Lower leg skin (tissue), 4 donors: Measurements from ENCODE around the gene APOL5. TPM values are rescaled to one million over a fixed set of nuclear protein-coding genes. Genes with fewer than 3 reads are reported as not detected.

Source experiments
- DNase-seq, 2 donors: peaks; one replicate each; pipeline ENCODE4 v3.0.0-alpha.2; 2019; ENCODE audit warnings: low spot score in 2 of 2
- H3K4me3 ChIP-seq: fragments of 200-600 bp; sonication (generic); 2 replicates; pipeline ENCODE4 v1.5.1; 2017; ENCODE audit warnings: mild to moderate bottlenecking, low read depth; ENCODE audit not compliant: poor library complexity, severe bottlenecking
- POLR2A ChIP-seq, 2 donors: fragments of 450-650 bp; IDR thresholded peaks; one replicate each; pipeline ENCODE4 v1.6.1; 2016 to 2017; ENCODE audit warnings: antibody characterized with exemption in 2 of 2, mild to moderate bottlenecking in 1 of 2, moderate library complexity in 1 of 2
- WGBS, 2 donors: methylation state at CpG; one replicate each; pipeline ENCODE4 v1.1.5; 2018; 5-methylcytosine and 5-hydroxymethylcytosine counted together
- intact Hi-C: fragments of 100-400 bp; cut with DNase I; formaldehyde crosslinking; loops from one replicate; pipeline ENCODE4 v1.15.0; 2023; ENCODE audit warnings: low total_unique reads
- total RNA-seq, 4 donors: library from RNA; depleted of rRNA; stranded (reverse); fragments of >200 nt; gene quantifications; one replicate each; pipeline ENCODE4 v1.1.0, GENCODE V29; 2016
- TF ChIP-seq, protein P1 (sequence below), 3 donors: fragments of 450-650 bp; IDR thresholded peaks; one replicate each; pipeline ENCODE4 v1.5.1; 2016; ENCODE audit warnings: antibody characterized with exemption in 3 of 3, mild to moderate bottlenecking in 3 of 3, moderate library complexity in 2 of 3

The APOL5 gene
- total RNA-seq, 4 donors from 2014 or later: not detected

DNA sequence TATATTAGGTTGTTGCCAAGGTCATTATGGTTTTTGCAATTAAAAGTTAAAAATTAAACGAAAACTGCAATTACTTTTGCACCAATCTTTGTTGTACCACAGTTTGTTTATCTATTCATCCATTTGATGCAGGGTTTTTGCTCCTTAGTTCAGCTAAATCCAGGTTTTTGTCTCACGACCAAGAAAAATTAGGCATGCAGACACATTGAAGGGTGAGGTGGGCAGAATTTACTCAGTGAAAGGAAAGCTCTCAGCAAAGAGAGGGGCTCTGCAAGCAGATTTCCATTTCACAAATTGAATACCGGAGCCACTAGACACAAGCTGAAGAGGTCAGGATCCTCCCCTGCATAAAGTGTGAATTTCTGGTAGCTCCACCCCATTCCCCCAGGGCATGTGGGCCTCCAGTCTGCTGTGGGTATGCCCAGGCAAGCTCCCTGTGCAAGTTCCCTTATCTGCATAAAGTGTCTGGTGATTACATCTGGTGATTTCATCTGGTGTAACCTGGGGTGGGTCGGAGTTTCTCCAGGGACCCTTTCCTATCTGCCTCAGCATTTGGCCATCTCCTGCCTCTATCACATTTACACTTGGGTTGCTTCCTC, 36.1 kb upstream of the APOL5 start:
- WGBS, 2 donors: 64 to 77% methylated on average over 4 of the region's 4 CpGs
- TF ChIP-seq, protein P1, sequence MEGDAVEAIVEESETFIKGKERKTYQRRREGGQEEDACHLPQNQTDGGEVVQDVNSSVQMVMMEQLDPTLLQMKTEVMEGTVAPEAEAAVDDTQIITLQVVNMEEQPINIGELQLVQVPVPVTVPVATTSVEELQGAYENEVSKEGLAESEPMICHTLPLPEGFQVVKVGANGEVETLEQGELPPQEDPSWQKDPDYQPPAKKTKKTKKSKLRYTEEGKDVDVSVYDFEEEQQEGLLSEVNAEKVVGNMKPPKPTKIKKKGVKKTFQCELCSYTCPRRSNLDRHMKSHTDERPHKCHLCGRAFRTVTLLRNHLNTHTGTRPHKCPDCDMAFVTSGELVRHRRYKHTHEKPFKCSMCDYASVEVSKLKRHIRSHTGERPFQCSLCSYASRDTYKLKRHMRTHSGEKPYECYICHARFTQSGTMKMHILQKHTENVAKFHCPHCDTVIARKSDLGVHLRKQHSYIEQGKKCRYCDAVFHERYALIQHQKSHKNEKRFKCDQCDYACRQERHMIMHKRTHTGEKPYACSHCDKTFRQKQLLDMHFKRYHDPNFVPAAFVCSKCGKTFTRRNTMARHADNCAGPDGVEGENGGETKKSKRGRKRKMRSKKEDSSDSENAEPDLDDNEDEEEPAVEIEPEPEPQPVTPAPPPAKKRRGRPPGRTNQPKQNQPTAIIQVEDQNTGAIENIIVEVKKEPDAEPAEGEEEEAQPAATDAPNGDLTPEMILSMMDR (IDR thresholded peaks at IDR 0.05): no peak
- no peak for TF ChIP-seq POLR2A (IDR thresholded peaks at IDR 0.05)
- intact Hi-C loops: no loop called here
- DNase-seq: no peak
- H3K4me3 ChIP-seq: no peak overlapping the region

DNA sequence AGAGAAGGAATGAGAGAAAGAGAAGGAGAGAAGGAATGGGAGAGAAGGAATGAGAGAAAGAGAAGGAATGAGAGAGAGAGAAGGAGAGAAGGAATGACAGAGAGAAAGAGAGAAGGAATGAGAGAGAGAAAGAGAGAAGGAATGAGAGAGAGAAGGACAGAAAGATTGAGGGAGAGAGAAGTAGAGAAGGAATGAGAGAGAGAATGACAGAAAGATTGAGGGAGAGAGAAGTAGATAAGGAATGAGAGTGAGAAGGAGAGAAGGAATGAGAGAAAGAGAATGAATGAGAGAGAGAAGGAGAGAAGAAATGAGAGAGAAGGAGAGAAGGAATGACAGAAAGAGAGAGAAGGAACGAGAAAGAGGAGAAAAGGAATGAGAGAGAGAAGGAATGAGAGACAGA, 34.1 kb upstream of the APOL5 start:
- TF ChIP-seq, protein P1 (IDR thresholded peaks at IDR 0.05): no peak
- TF ChIP-seq POLR2A (IDR thresholded peaks at IDR 0.05): no peak
- no peak for DNase-seq
- no peak overlapping the region for H3K4me3 ChIP-seq
- 88 to 97% methylated on average over 1 of the region's 1 CpG for WGBS, 2 donors
- intact Hi-C loops: no loop called here

DNA sequence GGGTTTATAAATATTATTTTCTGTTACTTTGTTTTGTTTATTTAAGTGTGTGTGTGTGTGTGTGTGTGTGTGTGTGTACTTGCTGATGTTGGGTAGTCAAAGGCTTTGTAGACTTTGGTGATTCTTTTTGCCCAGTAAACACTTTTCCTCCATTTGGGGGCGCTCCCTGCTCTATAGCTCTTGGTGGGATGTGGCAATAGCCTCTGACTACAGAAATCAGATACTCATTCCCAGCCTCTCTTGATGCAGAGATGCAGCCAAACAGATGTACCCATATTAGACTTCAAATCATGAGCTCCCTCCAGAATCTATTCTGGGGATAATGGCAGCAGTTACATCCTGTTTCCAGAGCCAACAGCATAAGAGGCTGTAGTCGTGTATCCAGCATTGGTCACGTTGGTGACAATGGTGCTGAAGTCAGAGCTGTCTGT, 33.4 kb upstream of the APOL5 start:
- WGBS, 2 donors: 28 to 44% methylated on average over 3 of the region's 3 CpGs
- DNase-seq: no peak
- H3K4me3 ChIP-seq: no peak overlapping the region
- no peak for TF ChIP-seq POLR2A (IDR thresholded peaks at IDR 0.05)
- intact Hi-C loops: no loop called here

DNA sequence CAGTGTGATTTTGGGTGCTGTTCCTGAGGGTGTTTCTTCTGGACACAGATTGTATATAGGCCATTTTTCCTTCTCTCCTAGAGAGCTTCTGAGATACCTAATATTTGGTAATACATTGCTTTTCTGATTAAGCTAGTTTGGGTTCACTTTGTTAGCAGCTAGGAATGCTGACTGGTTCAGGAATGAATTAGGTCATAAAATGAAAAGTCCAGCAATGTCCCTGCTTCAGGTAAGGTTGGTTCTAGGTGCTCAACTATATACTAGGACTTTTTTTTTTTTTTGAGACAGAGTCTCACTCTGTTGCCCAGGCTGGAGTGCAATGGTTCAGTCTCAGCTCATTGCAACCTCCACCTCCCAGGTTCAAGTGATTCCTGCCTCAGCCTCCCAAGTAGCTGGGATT, 32.9 kb upstream of the APOL5 start:
- no peak overlapping the region for H3K4me3 ChIP-seq
- DNase-seq: no peak

DNA sequence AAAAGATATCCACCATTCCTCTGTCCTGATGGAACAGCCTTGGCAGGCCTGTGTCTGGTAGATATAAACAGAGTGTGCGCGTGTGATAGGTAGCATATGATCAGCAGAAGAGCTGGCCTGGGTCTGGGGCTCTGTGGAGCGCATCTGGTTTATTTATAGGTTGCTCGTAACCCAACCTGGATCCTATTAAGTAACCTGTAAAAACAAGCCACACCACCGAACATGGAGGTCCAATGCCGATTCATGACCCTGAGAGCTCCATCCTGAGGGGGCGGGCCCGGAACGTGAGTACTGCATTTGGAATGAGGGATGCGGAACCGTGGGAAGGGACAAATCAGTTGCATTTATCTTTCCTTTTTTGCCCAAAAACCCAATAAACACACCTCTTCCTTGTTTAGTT, 31.9 kb upstream of the APOL5 start:
- intact Hi-C loops: no loop called here
- WGBS, 2 donors: 82 to 85% methylated on average over 11 of the region's 11 CpGs
- no peak for DNase-seq
- H3K4me3 ChIP-seq: no peak overlapping the region
- TF ChIP-seq, protein P1 (IDR thresholded peaks at IDR 0.05): no peak
- no peak for TF ChIP-seq POLR2A (IDR thresholded peaks at IDR 0.05)

More for the DNA sequence above, 32.9 kb upstream of the APOL5 start:
- intact Hi-C loops: no loop called here
- TF ChIP-seq, protein P1 (IDR thresholded peaks at IDR 0.05): no peak
- TF ChIP-seq POLR2A (IDR thresholded peaks at IDR 0.05): no peak

DNA sequence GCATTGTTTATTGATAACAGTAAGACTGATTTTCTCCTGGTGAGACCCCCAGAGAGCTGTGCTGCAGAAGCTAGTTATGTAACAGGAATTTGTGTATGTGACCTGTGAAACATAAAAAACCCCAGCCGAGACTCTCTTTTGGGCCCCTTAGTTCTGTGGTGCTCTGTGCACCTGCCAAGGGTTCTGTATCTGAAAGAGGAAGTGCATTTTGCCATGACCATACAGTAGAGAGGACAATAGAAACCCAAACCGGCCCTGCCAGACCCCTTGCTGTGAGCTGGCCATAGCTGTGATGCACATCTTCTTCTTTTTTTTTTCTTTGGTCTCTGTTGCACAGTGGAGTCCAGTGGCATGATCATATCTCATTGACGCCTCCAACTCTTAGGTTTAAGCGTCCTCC, 31.4 kb upstream of the APOL5 start:
- DNase-seq: no peak
- WGBS, 2 donors: 87 to 93% methylated on average over 4 of the region's 4 CpGs
- H3K4me3 ChIP-seq: no peak overlapping the region
- TF ChIP-seq, protein P1 (IDR thresholded peaks at IDR 0.05): no peak
- TF ChIP-seq POLR2A (IDR thresholded peaks at IDR 0.05): no peak
- intact Hi-C loops: no loop called here
